GM12878 (cell line): ENCODE results near the gene PXMP4. TPM values are rescaled to one million over a fixed set of nuclear protein-coding genes. Genes with fewer than 3 reads are reported as not detected.

Source experiments
- ATAC-seq: fragments of 200-7000 bp; cut with Tn5 transposase; 3 replicates; pipeline ENCODE4 v1.9.1; 2020; ENCODE audit warnings: mild to moderate bottlenecking, moderate library complexity
- BruUV-seq: library from RNA; stranded (reverse); fragments of 400-500 nt; replicated peaks from 2 replicates; lab custom pipeline; 2021; lab: Mats Ljungman, UMichigan
- CTCF ChIA-PET: fragments of 300-600 bp; sonication (Branson Sonifier 250); formaldehyde crosslinking; extraction: SDS; loops from one replicate; lab custom pipeline; 2021; ENCODE audit warnings: inconsistent platforms; lab: Yijun Ruan, JAX
- POLR2A ChIA-PET: fragments of 350-600 bp; formaldehyde crosslinking; extraction: SDS; loops from one replicate; lab custom pipeline; 2021; ENCODE audit warnings: inconsistent platforms; lab: Charles Lee
- RAD21 ChIA-PET: fragments of 300-600 bp; sonication (Branson Sonifier 250); formaldehyde crosslinking; loops from one replicate; lab custom pipeline; 2023; ENCODE audit warnings: antibody characterized with exemption; ENCODE audit not compliant: unreplicated experiment; lab: Charles Lee
- SMC1A ChIA-PET: fragments of 300-600 bp; sonication (Branson Sonifier 250); formaldehyde crosslinking; loops from one replicate; lab custom pipeline; 2023; ENCODE audit not compliant: unreplicated experiment, uncharacterized antibody; lab: Charles Lee
- DNase-seq: peaks from one replicate; pipeline ENCODE4 v3.0.0-alpha.2; 2011; ENCODE audit warnings: low read depth, low spot score
- FAIRE-seq: peaks from 3 replicates; lab custom pipeline; 2011; peaks lifted over from hg19 to GRCh38; lab: Jason Lieb, UNC
- H2AFZ ChIP-seq: 2 replicates; pipeline ENCODE4 v1.6.0; 2011; ENCODE audit warnings: low read depth, low read length, control low read depth; ENCODE audit not compliant: control insufficient read depth
- H3K27ac ChIP-seq: 2 replicates; pipeline ENCODE4 v1.5.1; 2011; ENCODE audit warnings: control low read depth; ENCODE audit not compliant: control insufficient read depth, insufficient read depth
- H3K27me3 ChIP-seq, 2 experiments: replicated peaks in 1 of 2; 2 replicates each; pipeline versions ENCODE4 v1.6.0 to v1.6.1; 2011; ENCODE audit warnings: low read length in 1 of 2; ENCODE audit not compliant: control insufficient read depth in 2 of 2, insufficient read depth in 2 of 2
- H3K36me3 ChIP-seq, 2 experiments: 2 replicates each; pipeline ENCODE4 v1.5.1; 2011; ENCODE audit warnings: low read length in 1 of 2; ENCODE audit not compliant: control insufficient read depth in 2 of 2, insufficient read depth in 2 of 2
- H3K4me1 ChIP-seq: 2 replicates; pipeline ENCODE4 v1.6.1; 2011; ENCODE audit warnings: mild to moderate bottlenecking, low read length, moderate library complexity, mixed read lengths; ENCODE audit not compliant: control insufficient read depth, insufficient read depth
- H3K4me2 ChIP-seq: 2 replicates; pipeline ENCODE4 v1.6.0; 2011; ENCODE audit warnings: control low read depth; ENCODE audit not compliant: control insufficient read depth, insufficient read depth
- H3K4me3 ChIP-seq: fragments of 200-600 bp; sonication (generic); 2 replicates; pipeline ENCODE4 v1.5.1; 2016
- H3K79me2 ChIP-seq: 2 replicates; pipeline ENCODE4 v1.6.0; 2011; ENCODE audit warnings: low read length; ENCODE audit not compliant: control insufficient read depth, insufficient read depth
- H3K9ac ChIP-seq: 2 replicates; pipeline ENCODE4 v1.8.0; 2011; ENCODE audit warnings: low read length, control low read depth, mixed read lengths; ENCODE audit not compliant: control insufficient read depth, insufficient read depth
- H3K9me3 ChIP-seq: replicated peaks from 3 replicates; pipeline ENCODE4 v1.5.1; 2011; ENCODE audit warnings: mild to moderate bottlenecking, low read length; ENCODE audit not compliant: control insufficient read depth, insufficient read depth
- H4K20me1 ChIP-seq: 2 replicates; pipeline ENCODE4 v1.6.0; 2011; ENCODE audit not compliant: control insufficient read depth, insufficient read depth
- ATF3 ChIP-seq: IDR thresholded peaks from 2 replicates; pipeline ENCODE4 v1.6.1; 2011; ENCODE audit warnings: low read depth, mild to moderate bottlenecking, low read length, moderate library complexity, borderline replicate concordance; ENCODE audit errors: extremely low read depth
- CEBPB ChIP-seq, 2 experiments: fragments of 150-350 bp in 1 of 2; IDR thresholded peaks; 2 replicates each; pipeline ENCODE4 v1.6.1; 2012 to 2014; ENCODE audit warnings: low read depth in 2 of 2, low read length in 2 of 2, borderline replicate concordance in 1 of 2, inconsistent platforms in 1 of 2
- CEBPZ ChIP-seq: fragments of 150-350 bp; IDR thresholded peaks from 2 replicates; pipeline ENCODE4 v1.6.1; 2016; ENCODE audit warnings: low read depth, low read length
- CHD2 ChIP-seq: IDR thresholded peaks from 2 replicates; pipeline ENCODE4 v1.6.1; 2011; ENCODE audit warnings: low read depth, low read length, improper control_type of control experiment, borderline replicate concordance
- CHD4 ChIP-seq: fragments of 200-600 bp; sonication (generic); IDR thresholded peaks from 2 replicates; pipeline ENCODE4 v1.6.1; 2016; ENCODE audit warnings: mild to moderate bottlenecking
- EZH2 ChIP-seq: IDR thresholded peaks from 2 replicates; pipeline ENCODE4 v1.6.1; 2012; ENCODE audit warnings: low read depth, mild to moderate bottlenecking, control low read depth, inconsistent platforms, low read length, borderline replicate concordance; ENCODE audit not compliant: control insufficient read depth
- RELB ChIP-seq: fragments of 450-650 bp; IDR thresholded peaks from 2 replicates; pipeline ENCODE4 v1.6.1; 2017; ENCODE audit warnings: low read depth, mild to moderate bottlenecking, moderate library complexity
- SPI1 ChIP-seq: IDR thresholded peaks from 2 replicates; pipeline ENCODE4 v1.6.1; 2011; ENCODE audit warnings: low read depth, mild to moderate bottlenecking, low read length, moderate library complexity, borderline replicate concordance; ENCODE audit not compliant: insufficient read depth
- USF2 ChIP-seq: IDR thresholded peaks from 2 replicates; pipeline ENCODE4 v1.6.1; 2011; ENCODE audit warnings: low read depth, low read length, improper control_type of control experiment, borderline replicate concordance
- ZBTB40 ChIP-seq: fragments of 450-650 bp; IDR thresholded peaks from 2 replicates; pipeline ENCODE4 v1.6.1; 2016; ENCODE audit warnings: mild to moderate bottlenecking, moderate library complexity, borderline replicate concordance
- ZNF274 ChIP-seq: IDR thresholded peaks from one replicate; pipeline ENCODE4 v1.8.0; 2011; ENCODE audit not compliant: insufficient read length, insufficient read depth
- WGBS: methylation state at CpG from one replicate; pipeline ENCODE4 v1.1.6; 2016; ENCODE audit warnings: low lambda C conversion rate; ENCODE audit not compliant: insufficient replicate concordance, insufficient coverage; ENCODE audit errors: missing lambda C conversion rate; 5-methylcytosine and 5-hydroxymethylcytosine counted together
- in situ Hi-C: fragments of 300-500 bp; cut with MboI; formaldehyde crosslinking; loops from 9 replicates; pipeline ENCODE4 v1.14.3; 2018; ENCODE audit warnings: mixed read lengths
- intact Hi-C: fragments of 100-400 bp; cut with micrococcal nuclease; formaldehyde crosslinking; loops from one replicate; pipeline ENCODE4 v1.14.2; 2022; ENCODE audit not compliant: unreplicated experiment
- polyA plus RNA-seq, 11 experiments: library from polyadenylated mRNA; depleted of rRNA in 4 of 11; unstranded in 6 of 11; stranded (reverse) in 5 of 11; fragments of >200 nt; fragmentation: Nextera tagmentation in 4 of 11; fragmentation: Illumina TruSeq in 1 of 11; extraction: Ambion mirVana in 4 of 11; extraction: Trizol in 1 of 11; gene quantifications; 1 replicate in 1 of 11; 2 replicates in 10 of 11; pipeline versions ENCODE4 v1.2.1 to v1.2.3, GENCODE V29; 2011 to 2016; ENCODE audit warnings: inconsistent platforms in 2 of 11, missing spikeins in 2 of 11, low read depth in 1 of 11
- total RNA-seq, 4 experiments: library from RNA; depleted of rRNA in 3 of 4; stranded (reverse); fragments of >200 nt in 3 of 4; fragmentation: Illumina TruSeq in 1 of 4; extraction: Trizol in 1 of 4; gene quantifications; 2 replicates each; pipeline versions ENCODE4 v1.2.1 to v1.2.3, GENCODE V29; 2013 to 2021

The PXMP4 gene
- total and polyA plus RNA-seq, 10 of the 15 experiments (the other 5 are each of a cell fraction or from before 2014, with no cell fraction given), result 3.6 to 19.2 (median 8.6) TPM

GRCh38 chr20:33725607-33726264 is 5.6 kb upstream of the PXMP4 start:
- H3K36me3 ChIP-seq, result no peaks in the 10 kb centered on the region
- no peaks in the 10 kb centered on the region for H3K9me3 ChIP-seq
- no peak for DNase-seq
- no peak overlapping the region for H3K27ac ChIP-seq
- H3K9ac ChIP-seq, result no peak overlapping the region
- H3K4me2 ChIP-seq, result no peak overlapping the region
- ATAC-seq, result no peak
- in situ Hi-C loops (no loop called here), intact Hi-C loops (no loop called here)
- ChIA-PET CTCF (interaction anchor here (1.4 kb wide), 1 partner anchor 210 kb away, joined by 5 read pairs; no protein-coding TSS in a partner anchor), RAD21 (no interaction called here), SMC1A (interaction anchor here (1.2 to 1.7 kb wide), 3 partner anchors 53 to 76 kb away, joined by 3 to 5 read pairs (median 3); no protein-coding TSS in a partner anchor), POLR2A (interaction anchor here (0.5 to 0.6 kb wide), 2 partner anchors 1327 to 1334 kb away, joined by 3 to 10 read pairs; no protein-coding TSS in a partner anchor)
- no peaks in the 10 kb centered on the region for H4K20me1 ChIP-seq
- BruUV-seq, result no TSS peak
- H2AFZ ChIP-seq, result no peak overlapping the region
- no peaks in the 10 kb centered on the region for H3K79me2 ChIP-seq
- H3K4me1 ChIP-seq, result no peaks in the 10 kb centered on the region
- no peaks in the 10 kb centered on the region for H3K27me3 ChIP-seq
- H3K4me3 ChIP-seq, result no peak overlapping the region
- WGBS, result 53% methylated on average over 7 of the region's 7 CpGs
- TF ChIP-seq EZH2 (no peak), ZBTB40 (no peak), CEBPZ (no peak), CHD4 (no peak), USF2 (no peak), CHD2 (no peak), ATF3 (no peak), RELB (no peak), CEBPB (IDR thresholded peaks at IDR 0.05; ENCODE audit: borderline replicate concordance in 1 of 2, low read depth in 2 of 2, low read length in 2 of 2) (no peak), SPI1 (no peak), ZNF274 (no peak)
- no peak for FAIRE-seq
